PFSK-1 (cell line): Measurements from ENCODE around the gene UBD.

Experiments used
- FOXP2 ChIP-seq: optimal IDR thresholded peaks from 2 replicates; pipeline ENCODE3; 2011; ENCODE audit warnings: borderline replicate concordance, control low read depth, inconsistent platforms; ENCODE audit not compliant: insufficient read depth; ENCODE audit errors: extremely low read length, extremely low read depth
- POLR2AphosphoS5 ChIP-seq: IDR thresholded peaks from 2 replicates; pipeline ENCODE4 v1.6.1; 2012; ENCODE audit warnings: low read depth, mild to moderate bottlenecking, control low read depth, low read length, moderate library complexity
- SIN3A ChIP-seq: IDR thresholded peaks from 2 replicates; pipeline ENCODE4 v1.6.1; 2012; ENCODE audit warnings: mild to moderate bottlenecking, low read length, moderate library complexity, borderline replicate concordance; ENCODE audit not compliant: insufficient read depth
- TAF1 ChIP-seq: IDR thresholded peaks from 2 replicates; pipeline ENCODE4 v1.6.1; 2012; ENCODE audit warnings: low read length, control low read depth, borderline replicate concordance; ENCODE audit not compliant: insufficient read depth
- TF ChIP-seq, protein P1 (sequence below), 2 experiments: IDR thresholded peaks; 2 replicates each; pipeline versions ENCODE4 v1.6.1 to v1.8.0; 2011 to 2012; ENCODE audit warnings: low read depth in 2 of 2, low read length in 2 of 2, control low read depth in 1 of 2, inconsistent platforms in 1 of 2, mild to moderate bottlenecking in 1 of 2, moderate library complexity in 1 of 2; ENCODE audit not compliant: insufficient read depth in 1 of 2

Gene UBD

GRCh38 chr6:29558439-29559079 is 973 bp downstream of the UBD start:
- TF ChIP-seq SIN3A (no peak), POLR2AphosphoS5 (no peak), FOXP2 (no peak), TAF1 (no peak)
- TF ChIP-seq, protein P1, sequence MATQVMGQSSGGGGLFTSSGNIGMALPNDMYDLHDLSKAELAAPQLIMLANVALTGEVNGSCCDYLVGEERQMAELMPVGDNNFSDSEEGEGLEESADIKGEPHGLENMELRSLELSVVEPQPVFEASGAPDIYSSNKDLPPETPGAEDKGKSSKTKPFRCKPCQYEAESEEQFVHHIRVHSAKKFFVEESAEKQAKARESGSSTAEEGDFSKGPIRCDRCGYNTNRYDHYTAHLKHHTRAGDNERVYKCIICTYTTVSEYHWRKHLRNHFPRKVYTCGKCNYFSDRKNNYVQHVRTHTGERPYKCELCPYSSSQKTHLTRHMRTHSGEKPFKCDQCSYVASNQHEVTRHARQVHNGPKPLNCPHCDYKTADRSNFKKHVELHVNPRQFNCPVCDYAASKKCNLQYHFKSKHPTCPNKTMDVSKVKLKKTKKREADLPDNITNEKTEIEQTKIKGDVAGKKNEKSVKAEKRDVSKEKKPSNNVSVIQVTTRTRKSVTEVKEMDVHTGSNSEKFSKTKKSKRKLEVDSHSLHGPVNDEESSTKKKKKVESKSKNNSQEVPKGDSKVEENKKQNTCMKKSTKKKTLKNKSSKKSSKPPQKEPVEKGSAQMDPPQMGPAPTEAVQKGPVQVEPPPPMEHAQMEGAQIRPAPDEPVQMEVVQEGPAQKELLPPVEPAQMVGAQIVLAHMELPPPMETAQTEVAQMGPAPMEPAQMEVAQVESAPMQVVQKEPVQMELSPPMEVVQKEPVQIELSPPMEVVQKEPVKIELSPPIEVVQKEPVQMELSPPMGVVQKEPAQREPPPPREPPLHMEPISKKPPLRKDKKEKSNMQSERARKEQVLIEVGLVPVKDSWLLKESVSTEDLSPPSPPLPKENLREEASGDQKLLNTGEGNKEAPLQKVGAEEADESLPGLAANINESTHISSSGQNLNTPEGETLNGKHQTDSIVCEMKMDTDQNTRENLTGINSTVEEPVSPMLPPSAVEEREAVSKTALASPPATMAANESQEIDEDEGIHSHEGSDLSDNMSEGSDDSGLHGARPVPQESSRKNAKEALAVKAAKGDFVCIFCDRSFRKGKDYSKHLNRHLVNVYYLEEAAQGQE (IDR thresholded peaks at IDR 0.05; ENCODE audit: insufficient read depth in 1 of 2, low read depth in 2 of 2, low read length in 2 of 2) = no peak

- no peak for TF ChIP-seq TAF1
- TF ChIP-seq, protein P1 (IDR thresholded peaks at IDR 0.05; ENCODE audit: insufficient read depth in 1 of 2, low read depth in 2 of 2, low read length in 2 of 2) = no peak
- TF ChIP-seq SIN3A = no peak
- no peak for TF ChIP-seq FOXP2
Measured at GRCh38 chr6:29557320-29557719, 2.2 kb downstream of the UBD start.

- TF ChIP-seq FOXP2 (no peak), SIN3A (no peak), TAF1 (no peak), POLR2AphosphoS5 (no peak)
- TF ChIP-seq, protein P1 (IDR thresholded peaks at IDR 0.05; ENCODE audit: insufficient read depth in 1 of 2, low read depth in 2 of 2, low read length in 2 of 2) = no peak
Measured at GRCh38 chr6:29554764-29555163, 4.8 kb downstream of the UBD start.

DNA sequence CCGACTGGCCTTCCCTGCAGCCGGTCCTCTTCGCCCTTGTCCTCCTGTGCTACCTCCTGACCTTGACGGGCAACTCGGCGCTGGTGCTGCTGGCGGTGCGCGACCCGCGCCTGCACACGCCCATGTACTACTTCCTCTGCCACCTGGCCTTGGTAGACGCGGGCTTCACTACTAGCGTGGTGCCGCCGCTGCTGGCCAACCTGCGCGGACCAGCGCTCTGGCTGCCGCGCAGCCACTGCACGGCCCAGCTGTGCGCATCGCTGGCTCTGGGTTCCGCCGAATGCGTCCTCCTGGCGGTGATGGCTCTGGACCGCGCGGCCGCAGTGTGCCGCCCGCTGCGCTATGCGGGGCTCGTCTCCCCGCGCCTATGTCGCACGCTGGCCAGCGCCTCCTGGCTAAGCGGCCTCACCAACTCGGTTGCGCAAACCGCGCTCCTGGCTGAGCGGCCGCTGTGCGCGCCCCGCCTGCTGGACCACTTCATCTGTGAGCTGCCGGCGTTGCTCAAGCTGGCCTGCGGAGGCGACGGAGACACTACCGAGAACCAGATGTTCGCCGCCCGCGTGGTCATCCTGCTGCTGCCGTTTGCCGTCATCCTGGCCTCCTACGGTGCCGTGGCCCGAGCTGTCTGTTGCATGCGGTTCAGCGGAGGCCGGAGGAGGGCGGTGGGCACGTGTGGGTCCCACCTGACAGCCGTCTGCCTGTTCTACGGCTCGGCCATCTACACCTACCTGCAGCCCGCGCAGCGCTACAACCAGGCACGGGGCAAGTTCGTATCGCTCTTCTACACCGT is 6.1 kb downstream of the UBD start:
- TF ChIP-seq TAF1 = no peak
- no peak for TF ChIP-seq SIN3A
- no peak for TF ChIP-seq FOXP2
- no peak for TF ChIP-seq POLR2AphosphoS5
- TF ChIP-seq, protein P1 (IDR thresholded peaks at IDR 0.05; ENCODE audit: insufficient read depth in 1 of 2, low read depth in 2 of 2, low read length in 2 of 2) = no peak

DNA sequence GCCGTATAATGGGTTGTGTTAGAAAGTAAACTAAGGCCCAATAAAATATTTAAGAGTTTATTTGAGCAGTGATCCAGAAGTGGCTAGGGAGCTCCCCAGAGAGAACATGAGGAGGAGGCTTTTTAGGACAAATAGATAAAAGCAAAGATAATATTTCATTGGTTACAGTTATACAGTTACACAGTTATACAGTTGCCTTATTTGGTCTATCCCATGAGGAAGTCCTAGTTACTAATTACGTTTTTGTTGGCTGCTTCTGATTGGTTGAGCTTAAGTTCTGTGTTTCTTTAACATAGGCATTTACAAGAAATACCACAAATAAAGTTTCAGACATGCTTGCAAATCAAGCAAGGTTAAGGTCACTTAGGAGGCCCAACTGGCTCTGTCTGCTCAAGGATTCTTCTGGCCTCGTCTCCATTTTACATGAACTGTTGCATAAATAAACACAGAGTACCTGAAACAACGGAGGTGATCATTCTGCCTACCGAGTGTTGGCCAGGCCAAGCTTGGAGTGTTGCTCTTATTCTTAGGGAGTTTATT is 7.0 kb downstream of the UBD start:
- TF ChIP-seq TAF1 = no peak
- TF ChIP-seq FOXP2 = no peak
- TF ChIP-seq, protein P1 (IDR thresholded peaks at IDR 0.05; ENCODE audit: insufficient read depth in 1 of 2, low read depth in 2 of 2, low read length in 2 of 2) = no peak
- TF ChIP-seq SIN3A = no peak
- TF ChIP-seq POLR2AphosphoS5 = no peak
